SU-DHL-6 (cell line): Measurements from ENCODE around the gene ARHGEF4.

ENCODE experiments used
- H2AFZ ChIP-seq: fragments of 200-600 bp; sonication (generic); 2 replicates; pipeline ENCODE4 v1.6.1; 2014; ENCODE audit warnings: low read depth, mild to moderate bottlenecking, moderate library complexity, mixed read lengths, antibody characterized with exemption, low read length; ENCODE audit not compliant: severe bottlenecking
- H3F3A ChIP-seq: fragments of 200-600 bp; shearing (Covaris generic); 2 replicates; pipeline ENCODE4 v1.6.0; 2016; ENCODE audit warnings: antibody characterized with exemption, mild to moderate bottlenecking; ENCODE audit not compliant: insufficient read depth
- H3K27ac ChIP-seq: fragments of 200-600 bp; sonication (generic); 2 replicates; pipeline ENCODE4 v1.5.1; 2016; ENCODE audit warnings: low read depth, mild to moderate bottlenecking, low read length, moderate library complexity, mixed read lengths
- H3K27me3 ChIP-seq: fragments of 200-600 bp; sonication (generic), shearing (Covaris generic); 2 replicates; pipeline ENCODE4 v1.6.0; 2014; ENCODE audit warnings: mild to moderate bottlenecking, low read length
- H3K36me3 ChIP-seq: fragments of 200-600 bp; sonication (generic); 2 replicates; pipeline ENCODE4 v1.6.1; 2014; ENCODE audit warnings: mild to moderate bottlenecking, low read length, mixed read lengths
- H3K4me2 ChIP-seq: fragments of 300-600, 200-600 bp; shearing (Covaris generic), sonication (generic); 2 replicates; pipeline ENCODE4 v1.6.0; 2014; ENCODE audit warnings: low read length, low read depth, mild to moderate bottlenecking; ENCODE audit not compliant: poor library complexity, severe bottlenecking
- H3K4me3 ChIP-seq: fragments of 200-600 bp; sonication (generic); 2 replicates; pipeline ENCODE4 v1.5.1; 2014; ENCODE audit warnings: antibody characterized with exemption, low read length, mild to moderate bottlenecking, mixed read lengths; ENCODE audit not compliant: insufficient read depth, poor library complexity, severe bottlenecking
- H3K79me2 ChIP-seq: fragments of 200-600 bp; sonication (generic); 2 replicates; pipeline ENCODE4 v1.6.1; 2014; ENCODE audit warnings: mild to moderate bottlenecking, low read length, moderate library complexity; ENCODE audit not compliant: insufficient read depth
- H3K9ac ChIP-seq: fragments of 200-600 bp; sonication (generic); 2 replicates; pipeline ENCODE4 v1.7.0; 2014; ENCODE audit warnings: mild to moderate bottlenecking, low read length
- H3K9me2 ChIP-seq: fragments of 200-600 bp; sonication (generic); replicated peaks from 2 replicates; pipeline ENCODE4 v1.6.1; 2014; ENCODE audit warnings: low read length; ENCODE audit not compliant: insufficient read depth
- H3K9me3 ChIP-seq: fragments of 200-600 bp; sonication (generic); 2 replicates; pipeline ENCODE4 v1.6.1; 2014; ENCODE audit warnings: low read length, mixed read lengths; ENCODE audit not compliant: insufficient read depth
- H4K20me1 ChIP-seq: fragments of 200-600 bp; sonication (generic); 2 replicates; pipeline ENCODE4 v1.6.1; 2014; ENCODE audit warnings: low read depth, mild to moderate bottlenecking, antibody characterized with exemption, low read length, moderate library complexity, mixed read lengths
- CTCF ChIP-seq: fragments of 200-600 bp; sonication (generic); IDR thresholded peaks from one replicate; pipeline ENCODE4 v1.5.1; 2017; ENCODE audit warnings: antibody characterized with exemption, mild to moderate bottlenecking, low read length, moderate library complexity; ENCODE audit not compliant: insufficient read depth, poor library complexity, severe bottlenecking
- EZH2phosphoT487 ChIP-seq: fragments of 200-600 bp; sonication (generic), shearing (Covaris generic); conservative IDR thresholded peaks from 2 replicates; pipeline ENCODE4 v1.6.1; 2018; ENCODE audit warnings: mild to moderate bottlenecking, antibody characterized with exemption, low read length, moderate library complexity, mixed read lengths

The ARHGEF4 gene

GRCh38 chr2:131008967-131009366, 172.3 kb downstream of the ARHGEF4 start:
- TF ChIP-seq CTCF (no peak), EZH2phosphoT487 (no peak)
- H3K27me3 ChIP-seq: no peaks in the 10 kb centered on the region
- H3K36me3 ChIP-seq: no peaks in the 10 kb centered on the region
- H3K9me2 ChIP-seq: no peaks in the 10 kb centered on the region
- no peak overlapping the region for H3K27ac ChIP-seq
- H3F3A ChIP-seq: no peaks in the 10 kb centered on the region
- no peak overlapping the region for H3K4me3 ChIP-seq
- no peak overlapping the region for H3K9ac ChIP-seq
- H2AFZ ChIP-seq: no peak overlapping the region
- H3K9me3 ChIP-seq: no peaks in the 10 kb centered on the region
- no peak overlapping the region for H3K4me2 ChIP-seq
- no peaks in the 10 kb centered on the region for H4K20me1 ChIP-seq
- no peaks in the 10 kb centered on the region for H3K79me2 ChIP-seq

- Histone ChIP-seq H3K27me3 (no peaks in the 10 kb centered on the region), H3K27ac (no peak overlapping the region), H3K9ac (no peak overlapping the region), H3K4me3 (no peak overlapping the region), H3K9me2 (no peaks in the 10 kb centered on the region), H3K79me2 (no peaks in the 10 kb centered on the region), H4K20me1 (no peaks in the 10 kb centered on the region), H3K9me3 (no peaks in the 10 kb centered on the region), H3K4me2 (no peak overlapping the region), H3F3A (no peaks in the 10 kb centered on the region), H3K36me3 (no peaks in the 10 kb centered on the region), H2AFZ (no peak overlapping the region)
- TF ChIP-seq EZH2phosphoT487 (no peak), CTCF (no peak)
Measured at GRCh38 chr2:131009713-131010475, 173.2 kb downstream of the ARHGEF4 start.

- H3K9me3 ChIP-seq: no peaks in the 10 kb centered on the region
- no peak overlapping the region for H3K27ac ChIP-seq
- H3K27me3 ChIP-seq: no peaks in the 10 kb centered on the region
- no peaks in the 10 kb centered on the region for H3F3A ChIP-seq
- H3K9ac ChIP-seq: no peak overlapping the region
- H4K20me1 ChIP-seq: no peaks in the 10 kb centered on the region
- no peak overlapping the region for H3K4me3 ChIP-seq
- H2AFZ ChIP-seq: no peak overlapping the region
- no peaks in the 10 kb centered on the region for H3K9me2 ChIP-seq
- TF ChIP-seq EZH2phosphoT487 (no peak), CTCF (no peak)
- no peak overlapping the region for H3K4me2 ChIP-seq
- H3K36me3 ChIP-seq: no peaks in the 10 kb centered on the region
- H3K79me2 ChIP-seq: no peaks in the 10 kb centered on the region
Measured at GRCh38 chr2:131010566-131010965, 173.9 kb downstream of the ARHGEF4 start.
